Measurements from ENCODE around the gene CTAG1B.
"Not testable (repeated sequence)": the region's sequence is repeated elsewhere in the genome, so short reads cannot be mapped to it uniquely, and the experiment has no call there.

CTAG1B gene

GRCh38 chrX:154582994-154583393 lies 36.1 kb downstream of the CTAG1B start:
- DNase-seq (ENCODE audit: low spot score): not testable (repeated sequence)

- not testable (repeated sequence) for DNase-seq (ENCODE audit: low spot score)
Observed at GRCh38 chrX:154575076-154575475, 44.0 kb downstream of the CTAG1B start.

- not testable (repeated sequence) for DNase-seq (ENCODE audit: low spot score)
Observed at GRCh38 chrX:154573061-154573460, 46.0 kb downstream of the CTAG1B start.

- not testable (repeated sequence) for DNase-seq (ENCODE audit: low spot score)
Observed at GRCh38 chrX:154570361-154570760, 48.7 kb downstream of the CTAG1B start.
